ENCODE results near the gene CACNA1S.

The CACNA1S gene

GRCh38 chr1:201112173-201112731, at the start of gene CACNA1S:
Gene CACNA1S, minus strand, starts transcription at chr1:201112426. Its CDS starts 87 bp downstream, at chr1:201112339.
- no peak for DNase-seq (ENCODE audit: low read depth)

- no peak for DNase-seq (ENCODE audit: low read depth)
Observed at GRCh38 chr1:201157949-201158348, 45.7 kb upstream of the CACNA1S start.

GRCh38 chr1:201156819-201157218, 44.6 kb upstream of the CACNA1S start:
- no peak for DNase-seq (ENCODE audit: low read depth)

GRCh38 chr1:201156346-201156745, 44.1 kb upstream of the CACNA1S start:
- DNase-seq (ENCODE audit: low read depth) = no peak

- no peak for DNase-seq (ENCODE audit: low read depth)
Observed at GRCh38 chr1:201155354-201155753, 43.1 kb upstream of the CACNA1S start.

GRCh38 chr1:201154389-201155165, 42.4 kb upstream of the CACNA1S start, which contains the start of gene TMEM9:
Gene TMEM9, minus strand, starts transcription at chr1:201154474. Its CDS starts 551 bp downstream, at chr1:201153923.
- DNase-seq (ENCODE audit: low read depth) = peak; percentile 93

- no peak for DNase-seq (ENCODE audit: low read depth)
Observed at GRCh38 chr1:201153474-201154388, 41.5 kb upstream of the CACNA1S start.

GRCh38 chr1:201149400-201149799, 37.2 kb upstream of the CACNA1S start:
- peak; percentile 51 for DNase-seq (ENCODE audit: low read depth)

GRCh38 chr1:201147396-201148015, 35.3 kb upstream of the CACNA1S start:
- DNase-seq (ENCODE audit: low read depth) = no peak

GRCh38 chr1:201146626-201147390, 34.6 kb upstream of the CACNA1S start:
- no peak for DNase-seq (ENCODE audit: low read depth)

GRCh38 chr1:201145816-201146215, 33.6 kb upstream of the CACNA1S start:
- no peak for DNase-seq (ENCODE audit: low read depth)

- DNase-seq (ENCODE audit: low read depth) = no peak
Observed at GRCh38 chr1:201145132-201145531, 32.9 kb upstream of the CACNA1S start.

GRCh38 chr1:201144701-201145100, 32.5 kb upstream of the CACNA1S start:
- no peak for DNase-seq (ENCODE audit: low read depth)

GRCh38 chr1:201143726-201144635, 31.8 kb upstream of the CACNA1S start:
- no peak for DNase-seq (ENCODE audit: low read depth)

GRCh38 chr1:201142849-201143725, 30.9 kb upstream of the CACNA1S start:
- DNase-seq (ENCODE audit: low read depth) = no peak

GRCh38 chr1:201142011-201142848, 30.0 kb upstream of the CACNA1S start:
- DNase-seq (ENCODE audit: low read depth) = no peak

- no peak for DNase-seq (ENCODE audit: low read depth)
Observed at GRCh38 chr1:201141418-201141817, 29.2 kb upstream of the CACNA1S start.

- DNase-seq (ENCODE audit: low read depth) = no peak
Observed at GRCh38 chr1:201140941-201141260, 28.7 kb upstream of the CACNA1S start.
